ENCODE results near the gene DNAAF1.

GRCh38 chr16:84183572-84183875 is 38.4 kb downstream of the DNAAF1 start:
- TF ChIP-seq CTCF (IDR thresholded peaks at IDR 0.05) (no peak), POLR2A (IDR thresholded peaks at IDR 0.05) (no peak)

Measured in esophagus squamous epithelium (tissue), 4 donors.